Bone marrow (tissue), 2 donors: ENCODE measurements around the gene OSMR.

Source experiments
- DNase-seq, 2 donors: peaks; one replicate each; lab custom pipeline; 2025; lab: John Stamatoyannopoulos, UW

OSMR gene

DNA sequence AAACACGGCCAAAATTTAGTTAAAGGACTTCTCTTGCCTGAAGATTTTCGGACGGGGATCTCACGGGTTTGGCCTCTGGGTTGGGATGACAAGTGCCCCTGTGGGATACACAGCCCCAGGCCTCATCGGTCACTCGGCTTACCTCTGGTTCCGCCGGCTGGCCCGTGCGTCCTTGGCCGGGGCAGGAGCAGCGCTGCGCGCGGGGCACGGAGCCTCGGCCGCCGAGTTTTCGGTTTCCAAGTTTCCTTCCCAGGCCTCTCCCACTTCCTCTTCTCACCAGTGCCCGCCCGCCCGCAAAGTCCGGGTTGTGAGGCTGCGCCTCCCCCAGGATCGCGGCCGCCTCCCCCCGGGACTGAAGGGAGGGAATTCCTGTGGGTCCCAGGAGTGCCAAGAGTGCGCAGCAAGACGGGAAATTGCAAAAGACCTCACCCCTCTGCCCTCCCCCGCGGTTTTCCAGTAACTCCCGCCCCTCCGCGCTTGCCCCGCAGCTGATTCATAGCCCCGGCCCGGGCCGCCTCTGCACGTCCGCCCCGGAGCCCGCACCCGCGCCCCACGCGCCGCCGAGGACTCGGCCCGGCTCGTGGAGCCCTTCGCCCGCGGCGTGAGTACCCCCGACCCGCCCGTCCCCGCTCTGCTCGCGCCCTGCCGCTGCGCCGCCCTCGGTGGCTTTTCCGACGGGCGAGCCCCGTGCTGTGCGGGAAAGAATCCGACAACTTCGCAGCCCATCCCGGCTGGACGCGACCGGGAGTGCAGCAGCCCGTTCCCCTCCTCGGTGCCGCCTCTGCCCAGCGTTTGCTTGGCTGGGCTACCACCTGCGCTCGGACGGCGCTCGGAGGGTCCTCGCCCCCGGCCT is at the start of gene OSMR:
OSMR (plus strand) TSS at position 487 of the 853 bp plus-strand sequence. CDS start 23,033 bp downstream, outside the sequence.
- DNase-seq = peak in 1 of 2 donors; percentile 11

DNA sequence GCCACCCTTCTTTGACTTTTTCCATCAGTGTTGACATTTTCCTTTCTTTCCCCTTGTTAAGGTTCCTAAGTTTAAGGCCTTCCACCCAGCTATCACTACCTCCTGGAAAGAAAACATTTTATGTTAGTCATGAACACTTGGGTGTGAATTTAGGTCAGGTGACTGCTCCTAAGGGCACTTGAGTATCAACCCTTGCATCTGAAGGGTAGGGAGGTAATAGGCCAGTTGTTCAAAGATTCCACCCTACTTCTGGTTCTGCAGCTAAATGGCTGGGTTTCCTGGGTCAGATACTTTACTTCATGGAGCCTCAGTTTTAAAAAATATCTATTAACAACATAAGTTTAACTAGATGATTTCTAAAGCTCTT is 49.1 kb upstream of the OSMR start:
- no peak for DNase-seq

DNA sequence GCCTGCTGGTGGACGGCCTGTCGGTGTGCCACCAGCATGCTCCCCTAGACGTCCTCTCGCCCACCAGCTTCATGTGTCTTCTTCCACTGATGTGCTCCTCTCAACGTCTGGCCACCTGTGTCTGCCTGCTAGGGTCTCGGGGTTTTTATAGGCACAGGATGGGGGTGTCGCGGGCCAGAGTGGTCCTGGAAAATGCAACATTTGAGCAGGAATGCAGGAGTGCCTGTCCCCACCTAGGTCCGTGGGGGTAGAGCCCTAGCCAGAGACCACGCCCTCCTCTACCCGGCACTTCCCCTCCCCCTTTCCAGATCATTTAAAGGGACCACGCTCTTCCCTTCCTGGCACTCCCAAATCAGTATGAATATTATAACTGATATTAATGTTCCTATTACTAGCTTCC is 48.0 kb upstream of the OSMR start:
- no peak for DNase-seq

DNA sequence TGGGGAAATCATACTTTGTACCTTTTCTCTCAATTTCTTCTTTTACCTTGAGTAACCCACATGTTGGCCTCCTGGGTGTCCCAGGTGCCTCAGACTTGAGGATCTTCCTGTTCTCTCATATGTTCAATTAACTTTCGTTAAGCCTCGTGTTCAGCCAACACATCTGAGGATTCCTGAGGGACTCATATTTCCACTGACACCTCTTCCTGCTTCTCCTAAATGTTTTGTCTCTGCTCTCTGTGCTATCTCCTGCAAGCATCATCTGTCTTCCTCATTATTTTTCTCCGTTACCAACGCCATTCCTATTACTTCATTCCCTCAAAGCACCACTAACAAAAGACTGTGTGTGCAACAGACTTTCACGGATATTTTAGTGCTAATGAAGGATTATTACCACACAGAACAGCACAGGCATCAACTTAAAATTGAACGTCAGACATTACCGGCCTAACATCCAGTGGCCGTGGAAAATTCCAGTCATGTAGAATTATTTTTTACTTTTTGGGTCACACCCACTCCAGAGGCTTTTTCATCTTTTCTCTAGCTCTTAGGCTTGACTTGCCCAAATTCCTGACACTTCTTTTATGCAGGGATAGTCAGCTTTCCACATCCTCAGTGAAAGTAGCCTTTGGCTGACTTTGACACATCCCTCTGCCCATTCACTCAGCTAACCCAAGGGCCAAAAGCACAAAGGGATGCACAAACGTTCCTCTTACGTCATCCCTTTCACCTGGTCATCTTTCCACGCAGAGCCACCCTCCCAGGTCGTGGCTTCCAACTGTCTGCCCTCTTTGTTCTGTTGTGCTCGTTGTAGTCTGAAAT is 46.0 kb upstream of the OSMR start:
- DNase-seq = no peak

DNA sequence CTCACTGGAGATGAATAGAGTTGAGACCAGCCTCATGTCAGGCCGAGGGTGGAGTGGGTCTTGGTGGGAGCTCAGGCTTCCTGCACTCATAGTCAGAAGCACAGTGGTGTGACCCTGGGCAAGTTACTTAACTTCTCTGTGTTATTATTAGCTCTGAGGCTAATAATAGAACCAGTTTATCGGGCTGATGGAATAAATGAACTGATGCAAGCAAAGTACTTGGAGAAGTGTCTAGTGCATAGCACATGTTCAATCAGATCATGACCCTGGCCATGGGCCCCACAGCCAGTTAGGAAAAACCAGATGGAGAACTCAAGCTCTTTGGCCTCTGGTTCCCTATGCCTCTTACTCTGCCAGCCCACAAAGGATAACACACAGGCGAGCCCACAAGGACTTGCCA is 45.3 kb upstream of the OSMR start:
- DNase-seq = no peak

DNA sequence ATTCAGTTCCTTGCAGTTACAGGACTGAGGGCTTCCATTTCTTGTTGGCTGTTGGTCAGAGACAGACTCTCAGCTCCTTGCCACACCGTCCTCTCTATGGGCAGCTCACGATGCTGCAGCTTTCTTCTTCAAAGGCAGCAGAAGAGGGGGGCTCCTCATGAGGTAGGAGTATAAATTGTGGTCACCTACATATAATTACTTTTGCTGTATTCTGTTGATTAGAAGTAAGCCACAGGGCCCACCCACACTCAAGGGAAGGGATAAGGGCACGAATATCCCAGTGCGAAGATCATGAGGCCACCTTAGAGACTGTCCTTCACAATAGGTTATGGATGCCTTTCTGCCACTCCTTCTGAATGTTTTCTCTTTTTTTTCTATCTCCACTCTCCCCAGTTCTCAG is 43.7 kb upstream of the OSMR start:
- DNase-seq = no peak

DNA sequence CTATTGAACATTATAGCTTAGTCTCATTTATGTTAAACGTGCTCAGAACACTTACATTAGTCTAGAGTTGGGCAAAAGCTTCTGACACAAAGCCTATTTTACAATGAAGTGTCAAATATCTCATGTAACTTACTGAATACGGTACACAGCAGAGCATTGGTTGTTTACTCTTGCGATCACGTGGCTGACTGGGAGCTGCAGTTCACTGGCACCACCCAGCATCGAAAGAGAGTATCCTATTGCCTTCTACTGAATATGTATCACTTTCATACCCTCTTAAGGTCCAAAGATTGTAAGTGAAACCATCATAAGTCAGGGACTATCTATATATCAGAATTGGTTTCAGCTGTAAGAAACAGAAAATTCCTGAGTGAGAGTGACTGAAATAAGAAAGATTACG is 42.6 kb upstream of the OSMR start:
- no peak for DNase-seq

DNA sequence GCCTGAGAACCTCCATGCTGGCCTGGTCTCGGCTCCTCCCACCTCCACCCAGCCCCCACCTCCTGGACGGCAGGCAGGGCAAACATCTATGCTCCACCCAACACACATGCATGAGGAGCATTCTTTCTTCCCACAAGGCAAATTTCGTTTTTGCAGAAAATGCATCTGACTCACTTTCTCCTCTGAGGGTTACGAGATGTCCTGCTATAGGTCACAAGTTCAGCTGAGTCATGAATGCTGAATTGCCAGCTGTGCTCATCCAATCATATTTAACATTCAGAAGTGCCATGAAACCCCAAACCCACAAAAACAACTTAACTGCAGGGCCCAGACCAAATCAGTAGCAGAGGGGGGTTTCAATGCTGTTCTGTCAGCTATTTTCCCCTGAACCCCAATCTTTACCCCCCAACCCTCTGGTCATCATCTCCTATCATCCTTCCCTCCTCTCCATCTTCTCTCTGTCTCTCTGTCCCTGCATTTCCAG is 39.0 kb upstream of the OSMR start:
- no peak for DNase-seq

DNA sequence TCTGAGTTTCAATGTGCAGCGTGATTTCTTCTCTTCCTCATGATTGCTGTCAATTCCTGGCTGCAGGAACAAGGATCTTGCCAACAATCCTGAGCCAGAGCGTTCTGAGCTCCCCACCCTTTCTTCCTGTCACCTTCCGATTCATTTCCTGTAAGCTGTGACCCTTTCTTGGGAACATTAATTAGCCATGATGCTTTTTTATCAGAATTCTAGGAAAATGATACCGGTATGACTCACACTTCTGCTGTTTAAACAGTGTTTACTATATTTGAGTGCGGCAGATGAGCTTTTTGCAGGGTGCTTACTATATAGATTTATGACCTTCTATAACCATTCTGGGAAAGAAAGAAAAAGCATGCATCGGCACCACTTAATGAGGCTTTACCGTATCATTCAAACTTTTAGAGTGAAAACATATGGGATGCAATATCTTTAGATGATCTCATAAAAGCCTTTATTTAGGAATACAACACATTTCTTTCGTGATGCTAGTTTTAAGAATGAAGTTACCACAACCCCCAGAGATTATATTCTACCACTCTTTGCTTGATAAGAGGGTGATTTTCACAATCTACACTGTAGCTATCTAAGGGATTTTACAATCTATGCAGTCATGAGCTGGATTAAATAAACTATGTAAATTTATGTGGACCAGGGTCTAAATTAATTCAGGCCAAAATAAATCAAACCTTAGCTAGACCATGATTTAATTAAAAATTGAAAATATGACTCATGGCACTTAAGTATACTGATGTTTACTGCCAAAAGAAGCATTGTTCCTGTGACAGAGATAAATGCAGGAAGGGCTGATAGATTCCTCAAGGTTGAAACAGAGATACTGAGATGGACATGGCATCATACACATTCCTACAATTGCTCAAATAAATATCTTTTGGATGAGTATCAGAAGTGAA is 38.0 kb upstream of the OSMR start:
- no peak for DNase-seq

DNA sequence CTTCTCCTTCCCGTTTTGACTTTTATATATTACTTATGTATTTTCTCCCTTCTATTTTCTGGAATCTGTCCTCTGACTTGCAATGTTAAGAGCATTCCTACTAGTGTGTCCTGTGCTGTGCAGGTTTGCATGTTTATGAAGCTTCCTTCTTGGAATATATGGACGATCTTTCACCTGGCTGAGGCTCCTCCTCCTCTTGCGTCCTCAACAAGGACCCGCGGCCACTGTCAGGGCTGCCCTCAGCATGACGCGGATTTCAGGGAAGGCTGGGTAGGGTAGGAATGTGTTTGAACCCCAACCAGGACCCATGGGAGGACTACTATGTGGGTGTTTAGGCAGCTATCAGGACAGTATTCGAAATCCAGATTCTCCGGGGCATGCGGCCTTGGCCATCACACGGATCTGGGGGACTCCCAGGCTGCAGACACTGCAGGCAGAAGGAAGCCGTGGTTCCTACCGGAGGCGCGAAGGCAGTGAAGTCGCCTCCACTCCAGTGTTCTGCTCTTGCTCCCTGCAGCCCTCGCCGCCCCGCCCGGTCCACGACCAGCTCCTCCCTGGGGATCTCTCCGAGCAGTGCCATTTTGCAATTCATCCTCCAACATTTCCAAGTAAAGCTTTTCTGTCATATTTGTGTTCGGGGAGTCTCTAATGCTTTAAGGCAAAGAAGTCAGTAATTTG is 37.0 kb upstream of the OSMR start:
- no peak for DNase-seq

DNA sequence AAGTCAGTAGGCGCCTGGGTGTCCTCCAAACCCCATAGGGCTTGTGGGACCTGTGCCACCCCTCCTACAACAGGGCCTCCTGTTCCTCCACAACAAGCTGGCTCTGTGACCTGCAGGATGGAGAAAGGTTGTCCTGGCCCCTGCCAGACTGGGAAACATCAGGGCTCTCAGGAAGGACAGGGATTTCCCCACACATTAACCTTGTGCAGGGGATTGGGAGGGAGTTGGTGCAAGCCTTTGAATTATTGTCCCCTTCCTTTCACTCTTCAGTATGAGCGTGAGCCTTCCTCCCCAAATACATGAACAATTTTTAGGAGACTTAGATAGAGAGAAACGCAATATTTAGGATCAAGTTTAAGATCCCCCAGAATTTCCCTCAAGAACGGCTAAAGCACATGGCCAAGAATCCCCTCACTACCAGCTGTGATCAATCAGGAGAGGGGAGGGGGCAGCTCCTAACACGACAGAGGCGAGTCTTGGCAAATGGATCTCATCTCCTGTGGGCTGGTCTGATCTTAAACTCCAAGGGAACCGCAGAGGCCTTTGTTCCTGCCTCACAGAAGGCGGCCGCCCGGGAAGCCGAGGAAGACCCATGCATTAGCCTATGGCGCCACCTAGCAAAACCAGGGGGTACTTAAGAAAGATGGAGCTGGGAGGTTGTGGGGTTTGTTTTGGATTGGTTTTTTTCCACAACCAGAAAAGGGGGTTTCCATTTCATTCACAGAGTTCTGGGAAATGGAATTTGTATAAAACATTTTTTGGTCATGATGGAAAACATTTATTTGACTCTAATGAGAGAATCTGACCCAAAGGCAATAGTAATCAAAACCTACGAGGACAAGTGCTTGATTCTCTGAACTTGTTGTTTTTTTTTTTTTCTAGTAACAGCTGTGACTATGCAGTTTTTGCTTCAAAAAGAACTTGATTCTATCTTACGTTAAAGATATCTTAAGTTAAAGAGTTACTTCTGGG is 36.1 kb upstream of the OSMR start:
- DNase-seq = peak; percentile 4 to 33

DNA sequence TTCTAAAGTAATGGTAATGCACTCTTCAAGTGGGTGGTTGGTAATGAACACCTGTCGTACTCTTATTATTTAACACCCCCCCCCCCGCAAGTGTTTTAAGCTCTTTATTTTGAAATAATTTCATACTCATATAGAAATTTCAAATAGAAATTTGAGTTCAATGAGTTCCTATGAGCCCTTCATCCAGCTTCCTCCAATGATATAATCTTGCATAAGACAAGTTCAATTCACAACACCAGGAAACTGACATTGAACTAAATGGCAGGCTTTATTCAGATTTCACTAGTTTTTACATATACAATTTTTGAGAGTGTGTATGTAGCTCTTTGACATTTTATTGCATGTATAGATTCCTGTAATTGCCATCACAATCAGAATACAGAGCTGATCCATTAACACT is 30.9 kb upstream of the OSMR start:
- no peak for DNase-seq

DNA sequence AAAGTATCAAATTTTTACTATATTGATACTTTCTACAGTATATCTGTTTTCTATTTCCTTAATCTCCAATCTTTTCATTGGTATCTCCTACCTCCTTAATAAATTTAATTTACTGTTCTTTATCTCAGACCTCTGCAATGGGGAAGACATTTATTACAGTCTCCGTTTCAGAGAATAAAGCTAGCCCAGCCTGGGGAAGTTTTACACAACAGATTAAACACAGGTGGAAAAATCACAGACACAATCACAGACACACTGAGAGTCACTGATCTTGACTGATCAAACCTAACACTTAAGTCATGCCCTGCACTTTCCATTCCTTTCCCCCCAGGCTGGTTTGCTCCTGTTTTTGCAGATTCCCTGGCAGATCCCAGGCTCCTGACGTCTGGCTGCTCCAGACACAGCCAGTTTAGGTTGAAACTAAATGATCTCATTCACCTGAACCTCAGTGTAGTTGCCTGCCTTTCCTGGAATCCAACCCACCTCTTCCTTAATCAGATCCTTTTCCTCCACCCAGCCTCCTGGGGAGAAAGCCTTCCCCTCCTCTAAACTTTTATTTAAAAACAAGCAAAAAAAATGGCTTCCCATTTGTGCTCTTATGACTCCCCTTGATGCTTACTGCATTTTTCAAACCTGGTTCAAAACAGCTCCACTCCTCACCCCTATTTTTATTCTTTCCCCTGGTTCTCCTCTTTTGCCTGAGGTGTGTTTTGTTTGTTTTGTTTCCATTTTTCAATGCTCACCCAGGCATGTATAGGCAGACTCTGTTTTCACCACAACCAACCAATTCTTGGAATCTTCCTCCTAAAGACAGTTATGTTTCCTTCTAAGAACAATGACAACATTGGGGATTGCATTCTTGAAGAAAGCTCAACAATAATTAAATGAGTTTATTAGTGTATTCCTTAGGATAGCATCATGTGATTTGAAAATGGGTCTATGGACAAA is 29.5 kb upstream of the OSMR start:
- DNase-seq = no peak

DNA sequence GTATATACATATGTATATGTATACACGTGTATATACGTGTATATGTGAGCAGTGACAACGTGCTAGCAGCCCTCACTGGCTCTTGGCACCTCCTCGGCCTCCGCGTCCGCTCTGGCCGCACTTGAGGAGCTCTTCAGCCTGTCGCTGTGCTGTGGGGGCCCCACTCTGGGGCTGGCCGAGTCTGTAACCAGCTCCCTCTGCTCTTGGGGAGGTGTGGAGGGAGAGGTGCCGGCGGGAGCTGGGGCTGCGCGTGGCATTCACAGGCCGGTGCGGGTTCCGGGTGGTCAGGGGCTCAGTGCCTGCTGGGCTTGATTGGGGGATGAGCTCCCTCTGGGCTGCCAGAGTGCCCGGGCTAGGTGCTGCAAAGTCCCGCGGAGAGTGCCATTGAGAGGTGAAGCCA is 24.1 kb upstream of the OSMR start:
- no peak for DNase-seq

DNA sequence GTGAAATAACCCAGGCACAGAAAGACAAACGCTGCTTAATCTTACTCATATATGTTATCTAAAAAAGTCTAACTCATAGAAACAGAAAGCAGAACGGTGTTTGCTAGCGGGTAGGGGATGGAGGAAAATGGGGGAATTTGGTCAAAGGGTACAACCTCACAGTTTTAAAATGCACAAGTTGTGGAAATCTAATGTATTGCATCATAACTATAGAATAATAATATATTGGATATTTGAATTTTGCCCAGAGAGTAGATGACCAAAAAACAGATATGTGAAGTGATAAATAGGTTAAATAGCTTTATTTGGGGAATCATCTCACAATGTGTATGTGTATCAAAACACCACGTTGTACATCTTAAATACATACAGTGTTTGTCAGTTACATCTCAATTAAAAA is 22.3 kb upstream of the OSMR start:
- DNase-seq = no peak

DNA sequence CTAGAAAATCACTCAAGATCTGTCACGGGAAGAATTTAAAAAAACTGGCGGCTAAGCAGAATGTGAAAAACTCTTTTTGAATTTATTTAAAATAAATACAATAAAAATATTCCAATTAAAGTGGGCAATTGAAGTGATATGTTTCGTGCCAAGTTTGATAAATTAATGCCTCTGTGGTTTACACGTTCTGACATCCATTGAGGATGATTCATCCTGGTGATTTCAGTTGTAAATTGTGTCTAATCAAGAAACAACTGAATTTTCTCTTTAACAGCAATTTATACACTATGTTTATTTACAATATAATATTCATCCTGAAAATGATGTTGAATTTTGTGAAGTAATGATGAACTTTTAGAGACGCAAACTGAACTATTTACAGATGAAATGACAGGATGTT is 21.0 kb upstream of the OSMR start:
- no peak for DNase-seq

DNA sequence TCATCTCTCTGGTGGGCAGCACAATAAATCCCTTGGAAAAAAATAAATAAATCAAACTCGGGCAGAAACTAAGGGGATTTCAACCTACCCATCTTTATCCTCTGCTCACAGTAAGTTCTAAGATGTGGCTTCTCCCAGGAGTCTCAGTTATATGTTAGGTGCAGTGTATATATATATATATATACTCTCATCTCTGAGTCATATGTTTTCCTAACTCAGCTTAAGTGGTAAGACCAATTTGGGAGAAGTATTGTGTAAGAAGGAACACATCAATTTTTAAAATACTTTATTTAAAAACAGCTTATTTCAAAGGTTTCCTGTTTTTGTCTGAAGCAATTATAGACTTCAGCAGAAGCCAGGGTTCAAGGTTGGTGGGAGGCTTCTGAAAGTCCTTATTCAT is 20.3 kb upstream of the OSMR start:
- no peak for DNase-seq

DNA sequence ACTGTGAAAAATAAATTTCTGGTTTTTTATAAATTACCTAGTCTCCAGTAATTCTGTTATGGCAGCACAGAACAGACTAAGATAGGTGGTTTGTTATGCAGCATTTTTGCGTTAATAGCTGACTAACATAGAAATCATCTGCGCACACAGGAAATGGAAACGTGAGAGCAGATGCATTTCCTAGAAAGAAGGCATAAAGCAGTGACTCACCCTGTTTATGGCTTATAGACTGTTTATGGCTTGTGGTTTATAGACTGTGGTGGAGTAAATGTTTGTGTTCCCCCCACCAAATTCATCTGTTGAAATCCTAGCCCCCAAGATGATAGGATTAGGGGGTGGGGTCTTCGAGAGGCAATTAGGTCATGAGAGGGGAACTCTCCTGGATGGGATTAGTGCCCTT is 18.3 kb upstream of the OSMR start:
- DNase-seq = no peak

DNA sequence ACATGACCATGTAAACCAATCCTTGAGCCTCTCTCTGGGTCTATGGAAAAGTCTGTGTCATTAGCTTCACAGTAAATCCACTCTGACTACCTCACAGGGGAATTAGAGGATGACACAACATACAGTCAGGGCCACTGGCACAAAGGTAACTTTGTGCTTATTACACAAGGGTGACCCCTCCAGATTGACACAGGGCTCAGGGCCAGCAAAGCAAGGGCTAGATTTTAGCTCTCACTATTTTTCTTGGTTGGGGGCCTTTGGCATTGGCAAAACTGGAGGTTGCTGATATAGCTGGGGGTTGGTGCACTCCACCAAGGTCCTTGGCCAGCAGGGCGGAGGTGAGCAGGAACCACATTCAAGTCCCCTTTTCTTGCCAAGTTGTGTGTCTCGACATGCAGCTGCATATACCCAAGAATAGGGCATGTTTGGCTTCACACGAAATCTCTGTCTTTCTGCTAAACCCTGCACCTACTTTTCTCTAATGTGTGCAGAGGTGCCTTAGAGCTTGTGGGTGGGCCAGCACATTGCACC is 15.2 kb upstream of the OSMR start:
- no peak for DNase-seq
